ENCODE data around the gene NCKAP5. TPM values are rescaled to one million over a fixed set of nuclear protein-coding genes. Genes with fewer than 3 reads are reported as not detected.

Gene NCKAP5
- total and polyA plus RNA-seq, 2 experiments from 2014 or later, result 2.2 to 5.5 TPM

DNA sequence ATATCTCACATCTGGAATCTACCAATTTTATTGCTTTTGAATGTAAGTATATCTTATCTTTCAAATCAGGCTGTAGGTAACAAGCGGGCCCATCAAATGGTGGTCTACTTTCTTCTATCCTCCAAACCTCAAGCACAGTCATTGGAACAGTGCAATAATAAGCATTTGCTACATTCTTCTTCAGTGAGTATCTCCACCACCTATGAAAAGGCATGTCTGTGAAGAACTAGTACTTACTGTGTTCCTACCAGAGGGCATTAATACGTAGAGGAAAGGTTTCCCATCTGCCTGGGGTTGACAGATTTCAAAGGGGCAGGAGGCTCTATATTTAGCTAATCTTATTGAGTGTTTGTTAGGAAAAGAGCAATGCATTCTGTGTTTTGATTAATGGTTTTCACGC lies 411.1 kb downstream of the NCKAP5 start:
- TF ChIP-seq CTCF (IDR thresholded peaks at IDR 0.05; ENCODE audit: poor library complexity) (no peak), EZH2 (IDR thresholded peaks at IDR 0.05; ENCODE audit: borderline replicate concordance) (no peak), EZH2phosphoT487 (IDR thresholded peaks at IDR 0.05; ENCODE audit: low read depth, severe bottlenecking, unreplicated experiment) (no peak)
- no peak overlapping the region for H3K4me3 ChIP-seq

GRCh38 chr2:133152801-133153200 lies 415.5 kb downstream of the NCKAP5 start:
- Histone ChIP-seq H4K20me1 (ENCODE audit: insufficient read depth, poor library complexity, severe bottlenecking) (no peaks in the 10 kb centered on the region), H3K4me1 (ENCODE audit: insufficient read depth) (no peaks in the 10 kb centered on the region), H3K9me3 (ENCODE audit: low read depth) (no peaks in the 10 kb centered on the region), H2AFZ (no peak overlapping the region), H3K27ac (no peak overlapping the region), H3K4me2 (no peak overlapping the region), H3K27me3 (no peaks in the 10 kb centered on the region), H3K4me3 (no peak overlapping the region), H3K79me2 (no peaks in the 10 kb centered on the region), H3K9me2 (replicated peaks; ENCODE audit: insufficient read depth) (no peaks in the 10 kb centered on the region), H3K36me3 (replicated peaks; ENCODE audit: insufficient read depth, low read depth) (no peaks in the 10 kb centered on the region)
- no peak for DNase-seq (ENCODE audit: low spot score)
- TF ChIP-seq EZH2 (IDR thresholded peaks at IDR 0.05; ENCODE audit: borderline replicate concordance), result no peak
- TF ChIP-seq EZH2phosphoT487 (IDR thresholded peaks at IDR 0.05; ENCODE audit: low read depth, severe bottlenecking, unreplicated experiment), result no peak
- WGBS (ENCODE audit: low lambda C conversion rate, missing lambda C conversion rate), result 70% methylated on average over 1 of the region's 1 CpG

More for the DNA sequence above, 411.1 kb downstream of the NCKAP5 start:
- 84% methylated on average over 3 of the region's 3 CpGs for WGBS (ENCODE audit: low lambda C conversion rate, missing lambda C conversion rate)
- Histone ChIP-seq H3K27me3 (no peaks in the 10 kb centered on the region), H4K20me1 (ENCODE audit: insufficient read depth, poor library complexity, severe bottlenecking) (no peaks in the 10 kb centered on the region), H3K27ac (no peak overlapping the region), H3K4me2 (no peak overlapping the region), H3K36me3 (replicated peaks; ENCODE audit: insufficient read depth, low read depth) (no peaks in the 10 kb centered on the region), H2AFZ (no peak overlapping the region), H3K9me3 (ENCODE audit: low read depth) (no peaks in the 10 kb centered on the region), H3K79me2 (no peaks in the 10 kb centered on the region), H3K9me2 (replicated peaks; ENCODE audit: insufficient read depth) (no peaks in the 10 kb centered on the region), H3K4me1 (ENCODE audit: insufficient read depth) (no peaks in the 10 kb centered on the region)
- DNase-seq (ENCODE audit: low spot score), result no peak

DNA sequence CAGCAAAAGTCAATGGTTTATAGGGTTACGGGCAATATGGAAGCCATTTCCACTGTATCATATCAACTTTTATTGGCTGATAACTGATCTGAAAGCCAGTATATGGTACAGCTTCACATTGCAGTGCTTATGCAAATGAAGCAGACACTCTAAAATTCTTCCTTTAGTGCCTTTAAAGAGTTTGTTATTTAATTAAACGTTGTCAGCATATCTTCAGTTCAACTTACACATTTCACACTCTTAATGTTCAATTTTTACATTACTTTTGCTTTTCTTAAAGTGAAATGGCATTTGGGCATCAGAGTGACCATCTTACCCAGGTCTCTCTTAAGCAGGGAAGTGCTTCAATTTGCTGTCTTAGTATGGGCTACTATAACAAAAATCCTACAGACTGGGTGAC lies 420.1 kb downstream of the NCKAP5 start:
- no peak for TF ChIP-seq EZH2 (IDR thresholded peaks at IDR 0.05; ENCODE audit: borderline replicate concordance)
- TF ChIP-seq EZH2phosphoT487 (IDR thresholded peaks at IDR 0.05; ENCODE audit: low read depth, severe bottlenecking, unreplicated experiment), result no peak
- no peak for TF ChIP-seq CTCF (IDR thresholded peaks at IDR 0.05; ENCODE audit: poor library complexity)
- H3K36me3 ChIP-seq (replicated peaks; ENCODE audit: insufficient read depth, low read depth), result no peaks in the 10 kb centered on the region
- no peaks in the 10 kb centered on the region for H3K27me3 ChIP-seq
- no peaks in the 10 kb centered on the region for H4K20me1 ChIP-seq (ENCODE audit: insufficient read depth, poor library complexity, severe bottlenecking)
- H3K4me1 ChIP-seq (ENCODE audit: insufficient read depth), result no peaks in the 10 kb centered on the region
- H3K27ac ChIP-seq, result no peak overlapping the region
- WGBS (ENCODE audit: low lambda C conversion rate, missing lambda C conversion rate), result 77% methylated on average over 2 of the region's 2 CpGs
- no peaks in the 10 kb centered on the region for H3K9me2 ChIP-seq (replicated peaks; ENCODE audit: insufficient read depth)
- no peak for DNase-seq (ENCODE audit: low spot score)
- H3K4me3 ChIP-seq, result no peak overlapping the region
- no peak overlapping the region for H3K4me2 ChIP-seq
- H3K79me2 ChIP-seq, result no peaks in the 10 kb centered on the region
- no peaks in the 10 kb centered on the region for H3K9me3 ChIP-seq (ENCODE audit: low read depth)
- H2AFZ ChIP-seq, result no peak overlapping the region

DNA sequence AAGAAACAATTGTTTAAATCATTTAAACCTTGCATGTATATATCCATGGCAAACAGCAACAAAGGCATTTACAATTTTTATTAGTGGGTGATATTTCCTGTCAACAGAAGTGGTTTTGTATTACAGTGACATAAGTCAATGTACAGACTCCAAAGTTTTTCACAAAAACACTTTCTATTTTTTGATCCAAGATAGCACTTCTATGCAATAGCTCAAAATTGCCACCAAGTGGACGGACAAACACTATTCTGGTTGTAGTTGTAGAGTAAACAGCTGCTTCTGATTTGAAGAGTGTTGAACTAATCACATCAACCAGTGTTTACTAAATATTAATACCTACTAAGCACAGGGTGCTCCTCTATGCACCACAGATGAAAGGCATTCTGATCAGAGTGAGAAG lies 421.4 kb downstream of the NCKAP5 start:
- H3K4me2 ChIP-seq, result no peak overlapping the region
- H2AFZ ChIP-seq, result no peak overlapping the region
- H3K4me1 ChIP-seq (ENCODE audit: insufficient read depth), result no peaks in the 10 kb centered on the region
- H3K9me3 ChIP-seq (ENCODE audit: low read depth), result no peaks in the 10 kb centered on the region
- no peaks in the 10 kb centered on the region for H3K9me2 ChIP-seq (replicated peaks; ENCODE audit: insufficient read depth)
- no peaks in the 10 kb centered on the region for H3K36me3 ChIP-seq (replicated peaks; ENCODE audit: insufficient read depth, low read depth)
- no peaks in the 10 kb centered on the region for H3K27me3 ChIP-seq
- no peak for DNase-seq (ENCODE audit: low spot score)
- no peaks in the 10 kb centered on the region for H4K20me1 ChIP-seq (ENCODE audit: insufficient read depth, poor library complexity, severe bottlenecking)
- no peak overlapping the region for H3K27ac ChIP-seq
- 64% methylated on average over 1 of the region's 1 CpG for WGBS (ENCODE audit: low lambda C conversion rate, missing lambda C conversion rate)
- H3K4me3 ChIP-seq, result no peak overlapping the region
- no peaks in the 10 kb centered on the region for H3K79me2 ChIP-seq
- TF ChIP-seq CTCF (IDR thresholded peaks at IDR 0.05; ENCODE audit: poor library complexity) (peak; percentile 19), EZH2phosphoT487 (IDR thresholded peaks at IDR 0.05; ENCODE audit: low read depth, severe bottlenecking, unreplicated experiment) (no peak)
